HEK293 (cell line): ENCODE results near the gene CIAO2B.

Experiments
- BCL11A ChIP-seq: fragments of 450-650 bp; formaldehyde crosslinking; IDR thresholded peaks from 2 replicates; pipeline ENCODE4 v1.5.1; 2016; ENCODE audit warnings: low read depth, missing biosample characterization, missing genetic modification characterization
- GLIS1 ChIP-seq: fragments of 450-650 bp; formaldehyde crosslinking; IDR thresholded peaks from 2 replicates; pipeline ENCODE4 v1.5.1; 2016; ENCODE audit warnings: missing biosample characterization, missing genetic modification characterization
- RBAK ChIP-seq: fragments of 450-650 bp; formaldehyde crosslinking; IDR thresholded peaks from 2 replicates; pipeline ENCODE4 v1.5.1; 2016; ENCODE audit warnings: missing biosample characterization, missing genetic modification characterization
- SETDB1 ChIP-seq: IDR thresholded peaks from one replicate; pipeline ENCODE4 v1.6.1; 2017; ENCODE audit warnings: mild to moderate bottlenecking, low read length, moderate library complexity, mixed read lengths; ENCODE audit not compliant: insufficient read length
- SP7 ChIP-seq: fragments of 450-650 bp; formaldehyde crosslinking; IDR thresholded peaks from 2 replicates; pipeline ENCODE4 v1.5.1; 2016; ENCODE audit warnings: missing biosample characterization, missing genetic modification characterization
- ZBTB21 ChIP-seq: fragments of 450-650 bp; formaldehyde crosslinking; IDR thresholded peaks from 2 replicates; pipeline ENCODE4 v1.5.1; 2017; ENCODE audit warnings: missing biosample characterization, missing genetic modification characterization
- ZBTB48 ChIP-seq: fragments of 450-650 bp; formaldehyde crosslinking; IDR thresholded peaks from 2 replicates; pipeline ENCODE4 v1.5.1; 2016; ENCODE audit warnings: missing biosample characterization, missing genetic modification characterization
- ZEB2 ChIP-seq: fragments of 450-650 bp; formaldehyde crosslinking; IDR thresholded peaks from 2 replicates; pipeline ENCODE4 v1.5.1; 2016; ENCODE audit warnings: missing biosample characterization, missing genetic modification characterization
- ZNF114 ChIP-seq: fragments of 450-650 bp; formaldehyde crosslinking; IDR thresholded peaks from 2 replicates; pipeline ENCODE4 v1.5.0; 2017; ENCODE audit warnings: missing biosample characterization, missing genetic modification characterization
- ZNF132 ChIP-seq: fragments of 450-650 bp; formaldehyde crosslinking; IDR thresholded peaks from 2 replicates; pipeline ENCODE4 v1.5.1; 2017; ENCODE audit warnings: missing biosample characterization, missing genetic modification characterization, borderline replicate concordance
- ZNF155 ChIP-seq: fragments of 450-650 bp; formaldehyde crosslinking; IDR thresholded peaks from 2 replicates; pipeline ENCODE4 v1.5.1; 2016; ENCODE audit warnings: missing biosample characterization, missing genetic modification characterization
- ZNF16 ChIP-seq: fragments of 450-650 bp; formaldehyde crosslinking; IDR thresholded peaks from 2 replicates; pipeline ENCODE4 v1.5.1; 2016; ENCODE audit warnings: low read depth, missing biosample characterization, missing genetic modification characterization
- ZNF19 ChIP-seq: fragments of 450-650 bp; formaldehyde crosslinking; IDR thresholded peaks from 2 replicates; pipeline ENCODE4; 2016; ENCODE audit warnings: missing biosample characterization, missing genetic modification characterization, low read depth
- ZNF2 ChIP-seq: fragments of 450-650 bp; formaldehyde crosslinking; IDR thresholded peaks from 2 replicates; pipeline ENCODE4 v1.5.1; 2016; ENCODE audit warnings: missing biosample characterization, missing genetic modification characterization
- ZNF223 ChIP-seq: fragments of 450-650 bp; formaldehyde crosslinking; IDR thresholded peaks from 2 replicates; pipeline ENCODE4 v1.5.1; 2016; ENCODE audit warnings: missing biosample characterization, missing genetic modification characterization
- ZNF24 ChIP-seq: fragments of 450-650 bp; formaldehyde crosslinking; IDR thresholded peaks from 2 replicates; pipeline ENCODE4 v1.5.1; 2016; ENCODE audit warnings: missing biosample characterization, missing genetic modification characterization
- ZNF311 ChIP-seq: fragments of 450-650 bp; formaldehyde crosslinking; IDR thresholded peaks from 2 replicates; pipeline ENCODE4 v1.5.1; 2017; ENCODE audit warnings: missing biosample characterization, missing genetic modification characterization, borderline replicate concordance
- ZNF391 ChIP-seq: fragments of 450-650 bp; formaldehyde crosslinking; IDR thresholded peaks from 2 replicates; pipeline ENCODE4 v1.5.1; 2016; ENCODE audit warnings: low read depth, missing biosample characterization, missing genetic modification characterization, borderline replicate concordance
- ZNF433 ChIP-seq: fragments of 450-650 bp; formaldehyde crosslinking; IDR thresholded peaks from 2 replicates; pipeline ENCODE4 v1.5.1; 2016; ENCODE audit warnings: missing biosample characterization, missing genetic modification characterization, low read depth
- ZNF555 ChIP-seq: fragments of 450-650 bp; formaldehyde crosslinking; conservative IDR thresholded peaks from 2 replicates; pipeline ENCODE4 v1.5.1; 2017; ENCODE audit warnings: missing biosample characterization, mild to moderate bottlenecking, missing genetic modification characterization, inconsistent platforms
- ZNF561 ChIP-seq: fragments of 450-650 bp; IDR thresholded peaks from 2 replicates; pipeline ENCODE4 v1.5.1; 2018; ENCODE audit warnings: missing biosample characterization, missing genetic modification characterization, borderline replicate concordance
- ZNF626 ChIP-seq: fragments of 450-650 bp; sonication (Bioruptor Pico); formaldehyde crosslinking; IDR thresholded peaks from 2 replicates; pipeline ENCODE4 v1.5.1; 2018; ENCODE audit warnings: missing biosample characterization, missing genetic modification characterization, inconsistent platforms
- ZNF777 ChIP-seq: fragments of 450-650 bp; formaldehyde crosslinking; IDR thresholded peaks from 2 replicates; pipeline ENCODE4 v1.5.1; 2017; ENCODE audit warnings: missing biosample characterization, missing genetic modification characterization, borderline replicate concordance
- ZNF785 ChIP-seq: fragments of 450-650 bp; formaldehyde crosslinking; IDR thresholded peaks from 2 replicates; pipeline ENCODE4 v1.5.1; 2016; ENCODE audit warnings: missing biosample characterization, missing genetic modification characterization
- ZSCAN16 ChIP-seq: fragments of 450-650 bp; formaldehyde crosslinking; IDR thresholded peaks from 2 replicates; pipeline ENCODE4 v1.5.1; 2016; ENCODE audit warnings: missing biosample characterization, missing genetic modification characterization
- TF ChIP-seq, protein P1 (sequence below): fragments of 450-650 bp; formaldehyde crosslinking; IDR thresholded peaks from 2 replicates; pipeline ENCODE4 v1.5.1; 2016; ENCODE audit warnings: missing biosample characterization, missing genetic modification characterization
- TF ChIP-seq, protein P2 (sequence below): sonication (generic); formaldehyde crosslinking; IDR thresholded peaks from 2 replicates; pipeline ENCODE4 v1.8.1; 2022; ENCODE audit warnings: mild to moderate bottlenecking, moderate library complexity, missing genetic modification reagents
- TF ChIP-seq, protein P3 (sequence below): fragments of 450-650 bp; formaldehyde crosslinking; IDR thresholded peaks from 2 replicates; pipeline ENCODE4 v1.5.1; 2016; ENCODE audit warnings: missing biosample characterization, missing genetic modification characterization
- TF ChIP-seq, protein P4 (sequence below): fragments of 450-650 bp; formaldehyde crosslinking; IDR thresholded peaks from 2 replicates; pipeline ENCODE4 v1.5.1; 2016; ENCODE audit warnings: missing biosample characterization, missing genetic modification characterization
- TF ChIP-seq, protein P5 (sequence below): fragments of 450-650 bp; formaldehyde crosslinking; IDR thresholded peaks from 2 replicates; pipeline ENCODE4 v1.5.1; 2016; ENCODE audit warnings: missing biosample characterization, missing genetic modification characterization

CIAO2B gene

DNA sequence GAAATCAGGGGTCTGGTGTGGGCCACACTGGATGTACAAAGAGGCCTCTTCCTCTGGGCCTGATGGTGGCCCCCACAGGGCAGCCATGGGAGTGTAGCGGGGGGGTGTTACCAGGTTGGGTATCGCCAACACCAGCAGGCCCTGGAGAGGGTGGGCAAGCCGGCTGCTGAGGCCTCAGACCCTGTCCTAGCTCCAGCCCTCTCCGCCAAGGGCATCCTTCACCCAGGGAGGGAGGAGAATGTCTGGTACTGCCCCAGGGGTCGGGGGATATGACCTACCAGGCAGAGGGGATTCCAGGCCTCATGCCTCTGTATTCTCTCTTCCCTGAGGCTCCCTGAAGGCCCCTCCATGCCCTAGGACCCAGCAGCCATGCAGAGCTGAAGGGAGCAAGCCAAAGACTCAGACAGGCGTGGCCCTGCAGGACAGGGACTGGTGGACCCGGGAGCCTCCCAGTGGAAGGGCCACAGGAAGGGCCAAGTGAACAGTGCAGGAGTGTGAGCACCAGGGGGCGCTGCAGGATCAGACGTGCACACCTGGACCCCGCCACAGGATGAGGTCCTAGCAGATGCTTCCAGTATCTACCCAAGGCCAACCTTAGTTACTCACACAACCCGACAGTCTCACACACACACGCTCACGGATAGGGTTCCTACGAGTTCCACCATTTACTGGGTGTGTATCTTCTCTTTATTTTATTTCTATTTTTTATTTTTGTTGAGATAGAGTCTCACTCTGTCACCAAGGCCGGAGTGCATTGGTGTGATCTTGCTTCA, 43.3 kb upstream of the CIAO2B start (continued):
- TF ChIP-seq ZNF16 (tag by site-specific recombination) (no peak), ZNF777 (tag by site-specific recombination) (no peak), ZNF2 (tag by site-specific recombination) (peak; percentile 83; the same call in 1 of the 2 replicates), ZNF433 (tag by site-specific recombination) (no peak), ZNF223 (tag by site-specific recombination) (no peak), ZNF555 (tag by site-specific recombination) (no peak), ZNF561 (tag by site-specific recombination) (no peak), ZBTB48 (tag by site-specific recombination) (peak; percentile 74; the same call in 1 of the 2 replicates), ZNF19 (no peak), ZEB2 (tag by site-specific recombination) (0 out of 2 replicates have a peak, but pooled peaks have one; percentile 31), ZSCAN16 (no peak), ZNF132 (no peak), SETDB1 (no peak), BCL11A (tag by site-specific recombination) (no peak), ZNF391 (tag by site-specific recombination) (no peak; the same call in 1 of the 2 replicates), ZNF311 (no peak), ZNF155 (tag by site-specific recombination) (no peak), GLIS1 (0 out of 2 replicates have a peak, but pooled peaks have one; percentile 12), ZNF626 (no peak), ZNF785 (tag by site-specific recombination) (no peak), ZBTB21 (tag by site-specific recombination) (no peak), RBAK (tag by site-specific recombination) (no peak), ZNF114 (tag by site-specific recombination) (no peak), SP7 (tag by site-specific recombination) (peak; percentile 67), ZNF24 (tag by site-specific recombination) (no peak)
- TF ChIP-seq, protein P1, sequence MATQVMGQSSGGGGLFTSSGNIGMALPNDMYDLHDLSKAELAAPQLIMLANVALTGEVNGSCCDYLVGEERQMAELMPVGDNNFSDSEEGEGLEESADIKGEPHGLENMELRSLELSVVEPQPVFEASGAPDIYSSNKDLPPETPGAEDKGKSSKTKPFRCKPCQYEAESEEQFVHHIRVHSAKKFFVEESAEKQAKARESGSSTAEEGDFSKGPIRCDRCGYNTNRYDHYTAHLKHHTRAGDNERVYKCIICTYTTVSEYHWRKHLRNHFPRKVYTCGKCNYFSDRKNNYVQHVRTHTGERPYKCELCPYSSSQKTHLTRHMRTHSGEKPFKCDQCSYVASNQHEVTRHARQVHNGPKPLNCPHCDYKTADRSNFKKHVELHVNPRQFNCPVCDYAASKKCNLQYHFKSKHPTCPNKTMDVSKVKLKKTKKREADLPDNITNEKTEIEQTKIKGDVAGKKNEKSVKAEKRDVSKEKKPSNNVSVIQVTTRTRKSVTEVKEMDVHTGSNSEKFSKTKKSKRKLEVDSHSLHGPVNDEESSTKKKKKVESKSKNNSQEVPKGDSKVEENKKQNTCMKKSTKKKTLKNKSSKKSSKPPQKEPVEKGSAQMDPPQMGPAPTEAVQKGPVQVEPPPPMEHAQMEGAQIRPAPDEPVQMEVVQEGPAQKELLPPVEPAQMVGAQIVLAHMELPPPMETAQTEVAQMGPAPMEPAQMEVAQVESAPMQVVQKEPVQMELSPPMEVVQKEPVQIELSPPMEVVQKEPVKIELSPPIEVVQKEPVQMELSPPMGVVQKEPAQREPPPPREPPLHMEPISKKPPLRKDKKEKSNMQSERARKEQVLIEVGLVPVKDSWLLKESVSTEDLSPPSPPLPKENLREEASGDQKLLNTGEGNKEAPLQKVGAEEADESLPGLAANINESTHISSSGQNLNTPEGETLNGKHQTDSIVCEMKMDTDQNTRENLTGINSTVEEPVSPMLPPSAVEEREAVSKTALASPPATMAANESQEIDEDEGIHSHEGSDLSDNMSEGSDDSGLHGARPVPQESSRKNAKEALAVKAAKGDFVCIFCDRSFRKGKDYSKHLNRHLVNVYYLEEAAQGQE = no peak
- TF ChIP-seq, protein P2, sequence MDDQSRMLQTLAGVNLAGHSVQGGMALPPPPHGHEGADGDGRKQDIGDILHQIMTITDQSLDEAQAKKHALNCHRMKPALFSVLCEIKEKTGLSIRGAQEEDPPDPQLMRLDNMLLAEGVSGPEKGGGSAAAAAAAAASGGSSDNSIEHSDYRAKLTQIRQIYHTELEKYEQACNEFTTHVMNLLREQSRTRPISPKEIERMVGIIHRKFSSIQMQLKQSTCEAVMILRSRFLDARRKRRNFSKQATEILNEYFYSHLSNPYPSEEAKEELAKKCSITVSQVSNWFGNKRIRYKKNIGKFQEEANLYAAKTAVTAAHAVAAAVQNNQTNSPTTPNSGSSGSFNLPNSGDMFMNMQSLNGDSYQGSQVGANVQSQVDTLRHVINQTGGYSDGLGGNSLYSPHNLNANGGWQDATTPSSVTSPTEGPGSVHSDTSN = no peak
- TF ChIP-seq, protein P3, sequence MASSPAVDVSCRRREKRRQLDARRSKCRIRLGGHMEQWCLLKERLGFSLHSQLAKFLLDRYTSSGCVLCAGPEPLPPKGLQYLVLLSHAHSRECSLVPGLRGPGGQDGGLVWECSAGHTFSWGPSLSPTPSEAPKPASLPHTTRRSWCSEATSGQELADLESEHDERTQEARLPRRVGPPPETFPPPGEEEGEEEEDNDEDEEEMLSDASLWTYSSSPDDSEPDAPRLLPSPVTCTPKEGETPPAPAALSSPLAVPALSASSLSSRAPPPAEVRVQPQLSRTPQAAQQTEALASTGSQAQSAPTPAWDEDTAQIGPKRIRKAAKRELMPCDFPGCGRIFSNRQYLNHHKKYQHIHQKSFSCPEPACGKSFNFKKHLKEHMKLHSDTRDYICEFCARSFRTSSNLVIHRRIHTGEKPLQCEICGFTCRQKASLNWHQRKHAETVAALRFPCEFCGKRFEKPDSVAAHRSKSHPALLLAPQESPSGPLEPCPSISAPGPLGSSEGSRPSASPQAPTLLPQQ (tag by site-specific recombination) = peak; percentile 82
- TF ChIP-seq, protein P4, sequence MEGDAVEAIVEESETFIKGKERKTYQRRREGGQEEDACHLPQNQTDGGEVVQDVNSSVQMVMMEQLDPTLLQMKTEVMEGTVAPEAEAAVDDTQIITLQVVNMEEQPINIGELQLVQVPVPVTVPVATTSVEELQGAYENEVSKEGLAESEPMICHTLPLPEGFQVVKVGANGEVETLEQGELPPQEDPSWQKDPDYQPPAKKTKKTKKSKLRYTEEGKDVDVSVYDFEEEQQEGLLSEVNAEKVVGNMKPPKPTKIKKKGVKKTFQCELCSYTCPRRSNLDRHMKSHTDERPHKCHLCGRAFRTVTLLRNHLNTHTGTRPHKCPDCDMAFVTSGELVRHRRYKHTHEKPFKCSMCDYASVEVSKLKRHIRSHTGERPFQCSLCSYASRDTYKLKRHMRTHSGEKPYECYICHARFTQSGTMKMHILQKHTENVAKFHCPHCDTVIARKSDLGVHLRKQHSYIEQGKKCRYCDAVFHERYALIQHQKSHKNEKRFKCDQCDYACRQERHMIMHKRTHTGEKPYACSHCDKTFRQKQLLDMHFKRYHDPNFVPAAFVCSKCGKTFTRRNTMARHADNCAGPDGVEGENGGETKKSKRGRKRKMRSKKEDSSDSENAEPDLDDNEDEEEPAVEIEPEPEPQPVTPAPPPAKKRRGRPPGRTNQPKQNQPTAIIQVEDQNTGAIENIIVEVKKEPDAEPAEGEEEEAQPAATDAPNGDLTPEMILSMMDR (tag by site-specific recombination) = peak; percentile 98
- TF ChIP-seq, protein P5, sequence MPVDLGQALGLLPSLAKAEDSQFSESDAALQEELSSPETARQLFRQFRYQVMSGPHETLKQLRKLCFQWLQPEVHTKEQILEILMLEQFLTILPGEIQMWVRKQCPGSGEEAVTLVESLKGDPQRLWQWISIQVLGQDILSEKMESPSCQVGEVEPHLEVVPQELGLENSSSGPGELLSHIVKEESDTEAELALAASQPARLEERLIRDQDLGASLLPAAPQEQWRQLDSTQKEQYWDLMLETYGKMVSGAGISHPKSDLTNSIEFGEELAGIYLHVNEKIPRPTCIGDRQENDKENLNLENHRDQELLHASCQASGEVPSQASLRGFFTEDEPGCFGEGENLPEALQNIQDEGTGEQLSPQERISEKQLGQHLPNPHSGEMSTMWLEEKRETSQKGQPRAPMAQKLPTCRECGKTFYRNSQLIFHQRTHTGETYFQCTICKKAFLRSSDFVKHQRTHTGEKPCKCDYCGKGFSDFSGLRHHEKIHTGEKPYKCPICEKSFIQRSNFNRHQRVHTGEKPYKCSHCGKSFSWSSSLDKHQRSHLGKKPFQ (tag by site-specific recombination) = 0 out of 2 replicates have a peak, but pooled peaks have one; percentile 13
